ENCODE measurements around the gene TACC2.
"Not testable (repeated sequence)": the region's sequence is repeated elsewhere in the genome, so short reads cannot be mapped to it uniquely, and the experiment has no call there.

Gene TACC2

GRCh38 chr10:122057841-122058413, 69.0 kb downstream of the TACC2 start:
- no peak overlapping the region for H3K4me3 ChIP-seq (ENCODE audit: low read depth, low read length)
- TF ChIP-seq CTCF (IDR thresholded peaks at IDR 0.05; ENCODE audit: low read depth, low read length): no peak

GRCh38 chr10:122060250-122060649, 71.3 kb downstream of the TACC2 start:
- no peak overlapping the region for H3K4me3 ChIP-seq (ENCODE audit: low read depth, low read length)
- no peak for TF ChIP-seq CTCF (IDR thresholded peaks at IDR 0.05; ENCODE audit: low read depth, low read length)

- no peak for TF ChIP-seq CTCF (IDR thresholded peaks at IDR 0.05; ENCODE audit: low read depth, low read length)
- H3K4me3 ChIP-seq (ENCODE audit: low read depth, low read length): no peak overlapping the region
These were observed 74.1 kb downstream of the TACC2 start for GRCh38 chr10:122062831-122063674.

GRCh38 chr10:122066337-122066939, 77.5 kb downstream of the TACC2 start:
- H3K4me3 ChIP-seq (ENCODE audit: low read depth, low read length): not testable (repeated sequence)

GRCh38 chr10:122068844-122069243, 79.9 kb downstream of the TACC2 start:
- no peak for TF ChIP-seq CTCF (IDR thresholded peaks at IDR 0.05; ENCODE audit: low read depth, low read length)
- H3K4me3 ChIP-seq (ENCODE audit: low read depth, low read length): no peak overlapping the region

GRCh38 chr10:122072491-122072890, 83.5 kb downstream of the TACC2 start:
- TF ChIP-seq CTCF (IDR thresholded peaks at IDR 0.05; ENCODE audit: low read depth, low read length): no peak
- H3K4me3 ChIP-seq (ENCODE audit: low read depth, low read length): no peak overlapping the region

GRCh38 chr10:122073508-122073907, 84.5 kb downstream of the TACC2 start:
- no peak for TF ChIP-seq CTCF (IDR thresholded peaks at IDR 0.05; ENCODE audit: low read depth, low read length)

More at GRCh38 chr10:122073508-122073907, 84.5 kb downstream of the TACC2 start:
- H3K4me3 ChIP-seq (ENCODE audit: low read depth, low read length): no peak overlapping the region
